Choroid plexus epithelial cell (primary cell): ENCODE measurements around the gene PTPRG.

Source experiments
- DNase-seq: peaks from one replicate; pipeline ENCODE4 v3.0.0-alpha.2; 2010; ENCODE audit warnings: low read depth
- H3K4me3 ChIP-seq: 2 replicates; pipeline ENCODE4 v1.5.1; 2011; ENCODE audit warnings: low read depth, mild to moderate bottlenecking, control low read depth, low read length, moderate library complexity
- TF ChIP-seq, protein P1 (sequence below): conservative IDR thresholded peaks from 2 replicates; pipeline ENCODE4 v1.5.1; 2011; ENCODE audit warnings: low read depth, mild to moderate bottlenecking, control low read depth, inconsistent platforms, low read length, moderate library complexity

The PTPRG gene

DNA sequence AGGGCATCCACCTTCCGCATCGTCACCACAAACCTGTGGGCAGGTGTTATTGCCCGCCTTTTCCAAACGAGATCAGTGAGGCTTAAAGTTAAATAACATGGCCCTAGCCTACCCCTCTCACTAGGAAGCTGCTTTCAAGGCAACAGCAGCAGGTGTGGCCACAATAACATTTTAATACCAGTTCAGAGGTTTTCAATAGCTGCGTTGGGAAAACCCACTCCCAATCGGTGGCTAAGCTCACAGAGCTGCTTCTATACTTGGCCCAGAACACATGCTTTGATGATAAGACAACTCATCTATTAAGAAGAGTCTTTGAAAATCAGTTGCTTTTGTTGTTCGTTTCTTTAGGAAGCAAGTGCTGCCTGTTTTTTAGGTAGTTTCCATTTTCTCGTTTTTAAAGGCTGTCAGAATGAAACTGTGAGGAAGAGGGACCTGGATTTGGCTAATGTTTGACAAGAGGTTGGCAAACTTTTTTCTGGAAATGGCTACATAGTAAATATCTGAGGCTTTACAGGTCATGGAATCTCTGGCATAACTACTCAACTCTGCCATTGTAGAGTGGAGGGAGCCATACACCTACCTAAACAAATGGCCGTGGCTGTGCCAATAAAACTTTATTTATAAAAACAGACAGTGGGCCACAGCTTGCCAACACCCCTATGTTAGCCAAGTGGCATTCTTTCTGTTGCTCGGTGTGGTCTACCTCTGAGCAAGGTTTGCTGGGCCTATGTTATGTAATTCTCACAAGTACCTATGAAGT lies 632.4 kb downstream of the PTPRG start:
- TF ChIP-seq, protein P1, sequence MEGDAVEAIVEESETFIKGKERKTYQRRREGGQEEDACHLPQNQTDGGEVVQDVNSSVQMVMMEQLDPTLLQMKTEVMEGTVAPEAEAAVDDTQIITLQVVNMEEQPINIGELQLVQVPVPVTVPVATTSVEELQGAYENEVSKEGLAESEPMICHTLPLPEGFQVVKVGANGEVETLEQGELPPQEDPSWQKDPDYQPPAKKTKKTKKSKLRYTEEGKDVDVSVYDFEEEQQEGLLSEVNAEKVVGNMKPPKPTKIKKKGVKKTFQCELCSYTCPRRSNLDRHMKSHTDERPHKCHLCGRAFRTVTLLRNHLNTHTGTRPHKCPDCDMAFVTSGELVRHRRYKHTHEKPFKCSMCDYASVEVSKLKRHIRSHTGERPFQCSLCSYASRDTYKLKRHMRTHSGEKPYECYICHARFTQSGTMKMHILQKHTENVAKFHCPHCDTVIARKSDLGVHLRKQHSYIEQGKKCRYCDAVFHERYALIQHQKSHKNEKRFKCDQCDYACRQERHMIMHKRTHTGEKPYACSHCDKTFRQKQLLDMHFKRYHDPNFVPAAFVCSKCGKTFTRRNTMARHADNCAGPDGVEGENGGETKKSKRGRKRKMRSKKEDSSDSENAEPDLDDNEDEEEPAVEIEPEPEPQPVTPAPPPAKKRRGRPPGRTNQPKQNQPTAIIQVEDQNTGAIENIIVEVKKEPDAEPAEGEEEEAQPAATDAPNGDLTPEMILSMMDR, result no peak
- H3K4me3 ChIP-seq, result no peak overlapping the region

DNA sequence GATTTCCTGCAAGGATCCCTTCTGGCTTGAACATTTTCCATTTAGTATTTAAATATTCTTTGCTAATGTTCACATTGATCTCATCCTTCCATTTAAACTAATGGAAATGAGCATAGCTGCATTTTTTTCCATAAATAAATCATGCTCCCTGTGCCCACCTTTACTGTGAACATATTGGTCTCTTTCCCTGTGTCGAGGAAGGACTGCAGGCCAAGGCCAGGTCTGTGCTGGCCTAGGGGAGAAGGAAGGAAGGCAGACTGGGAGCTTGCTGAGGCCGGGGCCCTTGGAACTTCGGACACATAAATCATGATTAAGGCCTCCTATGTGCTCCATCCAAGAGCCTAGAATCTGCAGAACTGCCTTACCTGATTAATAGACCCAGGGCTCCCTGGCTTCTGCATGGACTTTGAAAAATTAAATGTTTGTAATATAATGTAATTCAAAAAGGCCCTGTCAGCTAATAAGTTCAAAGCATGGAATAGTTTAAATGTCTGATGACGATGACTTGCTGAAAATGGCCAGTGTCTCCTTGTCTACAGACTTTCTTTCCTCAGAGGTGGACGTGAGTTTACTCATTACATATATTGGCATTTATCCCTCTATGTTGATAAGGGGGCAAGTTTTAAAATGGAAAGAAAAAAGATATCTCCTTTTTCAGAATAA lies 636.1 kb downstream of the PTPRG start:
- no peak for DNase-seq
- TF ChIP-seq, protein P1, result no peak
- no peak overlapping the region for H3K4me3 ChIP-seq

More for the DNA sequence above, 632.4 kb downstream of the PTPRG start:
- no peak for DNase-seq

DNA sequence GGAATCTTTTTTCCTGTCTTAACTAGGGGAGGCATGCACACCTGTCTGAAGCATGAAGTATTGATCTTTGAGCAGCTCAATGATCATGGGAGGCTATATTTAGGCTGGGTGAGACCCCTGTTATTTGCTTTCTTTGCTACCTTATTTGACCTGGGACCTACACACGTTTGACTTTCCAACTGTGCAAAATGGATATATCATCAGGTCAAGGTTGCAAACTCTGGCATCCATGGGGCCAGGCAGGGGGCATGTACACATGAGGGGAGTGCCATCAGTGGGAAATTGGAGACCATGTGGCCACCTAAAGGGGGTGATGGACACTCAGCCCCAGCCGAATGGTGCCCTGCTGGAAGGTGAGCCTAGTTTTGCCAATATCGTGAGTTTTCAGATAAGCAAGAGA lies 637.8 kb downstream of the PTPRG start:
- TF ChIP-seq, protein P1, result no peak
- no peak overlapping the region for H3K4me3 ChIP-seq
- DNase-seq, result no peak

DNA sequence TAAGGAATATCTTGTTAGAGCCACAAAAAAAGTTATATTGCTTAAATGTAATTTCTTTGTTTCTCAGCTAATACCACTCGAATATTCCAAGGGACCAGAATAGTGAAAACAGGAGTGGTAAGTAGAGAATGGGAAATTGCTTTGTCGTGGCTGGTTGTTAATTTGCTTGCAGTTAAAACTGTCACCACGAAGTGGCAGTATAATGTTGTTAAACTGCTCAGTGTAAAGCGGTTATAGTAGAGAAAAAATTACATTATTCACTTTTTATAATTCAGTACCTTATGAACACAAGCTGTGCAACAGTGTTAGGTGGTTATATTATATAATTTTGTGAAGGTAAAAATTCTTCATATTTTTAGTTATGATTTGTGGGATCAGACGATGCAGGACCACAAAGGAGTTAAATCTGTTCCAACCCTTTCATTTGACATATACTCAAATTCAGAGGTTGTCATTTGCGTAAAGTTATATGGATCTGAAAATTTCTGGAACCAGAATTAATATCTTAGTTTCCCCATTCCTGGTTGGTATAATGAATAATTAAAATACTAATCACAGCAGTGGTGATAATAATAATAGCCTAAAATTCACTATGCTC lies 640.2 kb downstream of the PTPRG start:
- TF ChIP-seq, protein P1, result peak; percentile 65
- peak; percentile 65 for DNase-seq
- H3K4me3 ChIP-seq, result no peak overlapping the region

DNA sequence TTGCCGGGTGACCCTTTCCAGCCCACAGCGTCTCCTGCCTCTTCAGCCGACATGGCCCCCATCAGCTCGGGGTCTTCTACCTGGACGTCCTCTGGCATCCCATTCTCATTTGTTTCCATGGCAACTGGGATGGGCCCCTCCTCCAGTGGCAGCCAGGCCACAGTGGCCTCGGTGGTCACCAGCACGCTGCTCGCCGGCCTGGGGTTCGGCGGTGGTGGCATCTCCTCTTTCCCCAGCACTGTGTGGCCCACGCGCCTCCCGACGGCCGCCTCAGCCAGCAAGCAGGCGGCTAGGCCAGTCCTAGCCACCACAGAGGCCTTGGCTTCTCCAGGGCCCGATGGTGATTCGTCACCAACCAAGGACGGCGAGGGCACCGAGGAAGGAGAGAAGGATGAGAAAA lies 641.8 kb downstream of the PTPRG start:
- no peak overlapping the region for H3K4me3 ChIP-seq
- DNase-seq, result no peak
- TF ChIP-seq, protein P1, result no peak

DNA sequence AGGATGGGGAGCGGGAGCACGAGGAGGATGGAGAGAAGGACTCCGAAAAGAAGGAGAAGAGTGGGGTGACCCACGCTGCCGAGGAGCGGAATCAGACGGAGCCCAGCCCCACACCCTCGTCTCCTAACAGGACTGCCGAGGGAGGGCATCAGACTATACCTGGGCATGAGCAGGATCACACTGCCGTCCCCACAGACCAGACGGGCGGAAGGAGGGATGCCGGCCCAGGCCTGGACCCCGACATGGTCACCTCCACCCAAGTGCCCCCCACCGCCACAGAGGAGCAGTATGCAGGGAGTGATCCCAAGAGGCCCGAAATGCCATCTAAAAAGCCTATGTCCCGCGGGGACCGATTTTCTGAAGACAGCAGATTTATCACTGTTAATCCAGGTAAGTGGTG lies 642.2 kb downstream of the PTPRG start:
- DNase-seq, result no peak
- TF ChIP-seq, protein P1, result no peak
- no peak overlapping the region for H3K4me3 ChIP-seq
